ENCODE results near the gene SERPINF2.

Gene SERPINF2

GRCh38 chr17:1743088-1743439 lies 393 bp downstream of the SERPINF2 start:
- no peak overlapping the region for H4K8ac ChIP-seq (ENCODE audit: low read depth, low read length)
- DNase-seq = no peak
- no peak overlapping the region for H2BK120ac ChIP-seq (ENCODE audit: low read depth, low read length)
- no peak overlapping the region for H3K18ac ChIP-seq (ENCODE audit: low read length)
- no peak overlapping the region for H3K9ac ChIP-seq (ENCODE audit: low read length)
- no peaks in the 10 kb centered on the region for H3K79me2 ChIP-seq (ENCODE audit: control insufficient read depth, insufficient read depth, low read length)
- H3K4me2 ChIP-seq (ENCODE audit: low read length) = no peak overlapping the region
- H3K27me3 ChIP-seq (ENCODE audit: insufficient read depth, low read length, poor library complexity) = no peaks in the 10 kb centered on the region
- H3K56ac ChIP-seq (ENCODE audit: low read length) = no peak overlapping the region
- H3K36me3 ChIP-seq (ENCODE audit: control insufficient read depth, insufficient read depth, low read length) = no peaks in the 10 kb centered on the region
- no peak overlapping the region for H2AK5ac ChIP-seq (ENCODE audit: low read length)
- no peak overlapping the region for H2BK15ac ChIP-seq (replicated peaks; ENCODE audit: low read depth)
- H3K27ac ChIP-seq (ENCODE audit: low read depth, low read length) = no peak overlapping the region
- no peak overlapping the region for H3K4ac ChIP-seq (ENCODE audit: low read depth, low read length)
- no peak overlapping the region for H2BK5ac ChIP-seq (ENCODE audit: low read length)
- H3K23ac ChIP-seq (ENCODE audit: low read length) = no peak overlapping the region
- no peak overlapping the region for H4K5ac ChIP-seq (ENCODE audit: low read length)
- no peaks in the 10 kb centered on the region for H3K4me1 ChIP-seq (ENCODE audit: control insufficient read depth, low read depth, low read length)
- no peak overlapping the region for H3K4me3 ChIP-seq (ENCODE audit: low read length)
- no CpG with 5 or more reads among the region's 2 CpGs for WGBS (ENCODE audit: extremely low coverage, insufficient coverage, low lambda C conversion rate)
- no peaks in the 10 kb centered on the region for H3K79me1 ChIP-seq (ENCODE audit: low read length)

- Histone ChIP-seq H3K4ac (ENCODE audit: low read depth, low read length) (no peak overlapping the region), H3K4me3 (ENCODE audit: low read length) (no peak overlapping the region), H3K27ac (ENCODE audit: low read depth, low read length) (no peak overlapping the region), H2AK5ac (ENCODE audit: low read length) (no peak overlapping the region), H2BK120ac (ENCODE audit: low read depth, low read length) (no peak overlapping the region), H4K5ac (ENCODE audit: low read length) (no peak overlapping the region), H4K8ac (ENCODE audit: low read depth, low read length) (no peak overlapping the region), H3K79me1 (ENCODE audit: low read length) (no peaks in the 10 kb centered on the region), H2BK15ac (replicated peaks; ENCODE audit: low read depth) (no peak overlapping the region), H3K9ac (ENCODE audit: low read length) (no peak overlapping the region), H3K36me3 (ENCODE audit: control insufficient read depth, insufficient read depth, low read length) (no peaks in the 10 kb centered on the region), H3K23ac (ENCODE audit: low read length) (no peak overlapping the region), H3K79me2 (ENCODE audit: control insufficient read depth, insufficient read depth, low read length) (no peaks in the 10 kb centered on the region), H3K4me2 (ENCODE audit: low read length) (no peak overlapping the region), H2BK5ac (ENCODE audit: low read length) (no peak overlapping the region), H3K56ac (ENCODE audit: low read length) (no peak overlapping the region), H3K18ac (ENCODE audit: low read length) (no peak overlapping the region), H3K4me1 (ENCODE audit: control insufficient read depth, low read depth, low read length) (no peaks in the 10 kb centered on the region), H3K27me3 (ENCODE audit: insufficient read depth, low read length, poor library complexity) (no peaks in the 10 kb centered on the region)
- DNase-seq = no peak
- WGBS (ENCODE audit: extremely low coverage, insufficient coverage, low lambda C conversion rate) = no CpG with 5 or more reads among the region's 29 CpGs
Measured at GRCh38 chr17:1744551-1745512, 2.2 kb downstream of the SERPINF2 start.

- Histone ChIP-seq H3K27me3 (ENCODE audit: insufficient read depth, low read length, poor library complexity) (no peaks in the 10 kb centered on the region), H2BK15ac (replicated peaks; ENCODE audit: low read depth) (no peak overlapping the region), H3K4me2 (ENCODE audit: low read length) (no peak overlapping the region), H2AK5ac (ENCODE audit: low read length) (no peak overlapping the region), H3K4me3 (ENCODE audit: low read length) (no peak overlapping the region), H2BK5ac (ENCODE audit: low read length) (no peak overlapping the region), H3K79me1 (ENCODE audit: low read length) (no peaks in the 10 kb centered on the region), H3K56ac (ENCODE audit: low read length) (no peak overlapping the region), H3K9ac (ENCODE audit: low read length) (no peak overlapping the region), H3K79me2 (ENCODE audit: control insufficient read depth, insufficient read depth, low read length) (no peaks in the 10 kb centered on the region), H3K23ac (ENCODE audit: low read length) (no peak overlapping the region), H3K4me1 (ENCODE audit: control insufficient read depth, low read depth, low read length) (no peaks in the 10 kb centered on the region), H3K18ac (ENCODE audit: low read length) (no peak overlapping the region), H3K4ac (ENCODE audit: low read depth, low read length) (no peak overlapping the region), H4K8ac (ENCODE audit: low read depth, low read length) (no peak overlapping the region), H4K5ac (ENCODE audit: low read length) (no peak overlapping the region), H3K27ac (ENCODE audit: low read depth, low read length) (no peak overlapping the region), H2BK120ac (ENCODE audit: low read depth, low read length) (no peak overlapping the region), H3K36me3 (ENCODE audit: control insufficient read depth, insufficient read depth, low read length) (no peaks in the 10 kb centered on the region)
- no peak for DNase-seq
- no CpG with 5 or more reads among the region's 12 CpGs for WGBS (ENCODE audit: extremely low coverage, insufficient coverage, low lambda C conversion rate)
Measured at GRCh38 chr17:1745513-1746020, 2.9 kb downstream of the SERPINF2 start.

GRCh38 chr17:1746975-1747543 lies 4.4 kb downstream of the SERPINF2 start:
- Histone ChIP-seq H4K5ac (ENCODE audit: low read length) (no peak overlapping the region), H2BK15ac (replicated peaks; ENCODE audit: low read depth) (no peak overlapping the region), H2AK5ac (ENCODE audit: low read length) (no peak overlapping the region), H3K18ac (ENCODE audit: low read length) (no peak overlapping the region), H2BK5ac (ENCODE audit: low read length) (no peak overlapping the region), H3K27ac (ENCODE audit: low read depth, low read length) (no peak overlapping the region), H3K4me1 (ENCODE audit: control insufficient read depth, low read depth, low read length) (no peaks in the 10 kb centered on the region), H3K79me2 (ENCODE audit: control insufficient read depth, insufficient read depth, low read length) (no peaks in the 10 kb centered on the region), H2BK120ac (ENCODE audit: low read depth, low read length) (no peak overlapping the region), H3K4ac (ENCODE audit: low read depth, low read length) (no peak overlapping the region), H3K23ac (ENCODE audit: low read length) (no peak overlapping the region), H3K4me3 (ENCODE audit: low read length) (no peak overlapping the region), H4K8ac (ENCODE audit: low read depth, low read length) (no peak overlapping the region), H3K9ac (ENCODE audit: low read length) (no peak overlapping the region), H3K27me3 (ENCODE audit: insufficient read depth, low read length, poor library complexity) (no peaks in the 10 kb centered on the region), H3K36me3 (ENCODE audit: control insufficient read depth, insufficient read depth, low read length) (no peaks in the 10 kb centered on the region), H3K79me1 (ENCODE audit: low read length) (no peaks in the 10 kb centered on the region), H3K56ac (ENCODE audit: low read length) (no peak overlapping the region), H3K4me2 (ENCODE audit: low read length) (no peak overlapping the region)
- WGBS (ENCODE audit: extremely low coverage, insufficient coverage, low lambda C conversion rate) = no CpG with 5 or more reads among the region's 22 CpGs
- DNase-seq = no peak

- Histone ChIP-seq H2BK120ac (ENCODE audit: low read depth, low read length) (no peak overlapping the region), H3K27ac (ENCODE audit: low read depth, low read length) (no peak overlapping the region), H2BK15ac (replicated peaks; ENCODE audit: low read depth) (no peak overlapping the region), H3K79me2 (ENCODE audit: control insufficient read depth, insufficient read depth, low read length) (no peaks in the 10 kb centered on the region), H3K4me2 (ENCODE audit: low read length) (no peak overlapping the region), H3K27me3 (ENCODE audit: insufficient read depth, low read length, poor library complexity) (no peaks in the 10 kb centered on the region), H2AK5ac (ENCODE audit: low read length) (no peak overlapping the region), H4K8ac (ENCODE audit: low read depth, low read length) (no peak overlapping the region), H3K9ac (ENCODE audit: low read length) (no peak overlapping the region), H3K56ac (ENCODE audit: low read length) (no peak overlapping the region), H3K36me3 (ENCODE audit: control insufficient read depth, insufficient read depth, low read length) (no peaks in the 10 kb centered on the region), H4K5ac (ENCODE audit: low read length) (no peak overlapping the region), H2BK5ac (ENCODE audit: low read length) (no peak overlapping the region), H3K4ac (ENCODE audit: low read depth, low read length) (no peak overlapping the region), H3K79me1 (ENCODE audit: low read length) (no peaks in the 10 kb centered on the region), H3K18ac (ENCODE audit: low read length) (no peak overlapping the region), H3K4me1 (ENCODE audit: control insufficient read depth, low read depth, low read length) (no peaks in the 10 kb centered on the region), H3K23ac (ENCODE audit: low read length) (no peak overlapping the region), H3K4me3 (ENCODE audit: low read length) (no peak overlapping the region)
- DNase-seq = no peak
- no CpG with 5 or more reads among the region's 9 CpGs for WGBS (ENCODE audit: extremely low coverage, insufficient coverage, low lambda C conversion rate)
Measured at GRCh38 chr17:1750628-1751027, 8.0 kb downstream of the SERPINF2 start.

All from mesendoderm (in vitro differentiated cells).